GM10266 (cell line): Measurements from ENCODE around the gene TLE6.
"Not testable (repeated sequence)": the region's sequence is repeated elsewhere in the genome, so short reads cannot be mapped to it uniquely, and the experiment has no call there.

Experiments
- DNase-seq: peaks from one replicate; pipeline ENCODE4 v3.0.0; 2012; ENCODE audit errors: extremely low spot score
- TF ChIP-seq, protein P1 (sequence below): IDR thresholded peaks from 2 replicates; pipeline ENCODE4 v1.5.1; 2012; ENCODE audit warnings: mild to moderate bottlenecking, low read depth; ENCODE audit not compliant: control insufficient read depth, insufficient read depth; ENCODE audit errors: missing control alignments

The TLE6 gene

DNA sequence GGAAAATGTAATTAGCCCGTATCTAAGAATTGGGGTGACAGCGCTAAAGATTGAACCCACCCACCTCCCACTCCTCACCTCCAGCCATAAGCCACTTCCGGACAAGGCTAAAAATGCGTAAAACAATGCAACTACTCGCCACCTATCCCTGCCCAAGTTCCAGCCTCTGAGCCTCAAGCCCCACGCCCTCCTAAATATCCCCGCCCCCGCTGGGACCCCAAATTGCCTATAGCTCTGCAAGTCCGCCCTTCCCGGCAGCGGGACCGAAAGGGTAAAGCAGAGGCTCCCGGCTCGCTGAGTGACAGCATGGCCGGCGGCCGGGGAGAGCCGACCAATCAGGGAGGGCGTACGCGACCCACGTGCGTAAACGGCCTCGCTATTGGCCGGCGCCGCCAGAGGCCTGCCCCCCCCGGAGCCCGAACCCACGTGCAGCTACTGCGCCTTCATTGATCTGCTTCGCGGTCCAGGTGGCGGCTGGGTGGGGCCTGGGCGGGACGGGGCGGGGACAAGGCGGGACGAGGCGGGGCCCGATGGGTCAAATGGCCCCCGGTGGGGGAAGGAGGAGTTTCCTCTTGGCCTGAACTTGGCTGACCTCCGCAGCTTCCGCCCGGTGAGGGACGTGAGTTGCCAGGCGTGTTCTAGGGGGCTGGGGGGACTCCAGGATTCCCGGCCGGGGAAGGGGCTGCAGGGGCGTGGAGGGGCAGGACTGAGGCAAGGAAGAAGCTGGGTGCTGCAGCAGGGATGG, at the start of gene TLE6:
TSS of gene TLE6 (plus strand) at position 564 of the 745 bp plus-strand sequence. CDS start 670 bp downstream, outside the sequence.
- TF ChIP-seq, protein P1, sequence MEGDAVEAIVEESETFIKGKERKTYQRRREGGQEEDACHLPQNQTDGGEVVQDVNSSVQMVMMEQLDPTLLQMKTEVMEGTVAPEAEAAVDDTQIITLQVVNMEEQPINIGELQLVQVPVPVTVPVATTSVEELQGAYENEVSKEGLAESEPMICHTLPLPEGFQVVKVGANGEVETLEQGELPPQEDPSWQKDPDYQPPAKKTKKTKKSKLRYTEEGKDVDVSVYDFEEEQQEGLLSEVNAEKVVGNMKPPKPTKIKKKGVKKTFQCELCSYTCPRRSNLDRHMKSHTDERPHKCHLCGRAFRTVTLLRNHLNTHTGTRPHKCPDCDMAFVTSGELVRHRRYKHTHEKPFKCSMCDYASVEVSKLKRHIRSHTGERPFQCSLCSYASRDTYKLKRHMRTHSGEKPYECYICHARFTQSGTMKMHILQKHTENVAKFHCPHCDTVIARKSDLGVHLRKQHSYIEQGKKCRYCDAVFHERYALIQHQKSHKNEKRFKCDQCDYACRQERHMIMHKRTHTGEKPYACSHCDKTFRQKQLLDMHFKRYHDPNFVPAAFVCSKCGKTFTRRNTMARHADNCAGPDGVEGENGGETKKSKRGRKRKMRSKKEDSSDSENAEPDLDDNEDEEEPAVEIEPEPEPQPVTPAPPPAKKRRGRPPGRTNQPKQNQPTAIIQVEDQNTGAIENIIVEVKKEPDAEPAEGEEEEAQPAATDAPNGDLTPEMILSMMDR, result no peak
- DNase-seq, result peak; percentile 98

DNA sequence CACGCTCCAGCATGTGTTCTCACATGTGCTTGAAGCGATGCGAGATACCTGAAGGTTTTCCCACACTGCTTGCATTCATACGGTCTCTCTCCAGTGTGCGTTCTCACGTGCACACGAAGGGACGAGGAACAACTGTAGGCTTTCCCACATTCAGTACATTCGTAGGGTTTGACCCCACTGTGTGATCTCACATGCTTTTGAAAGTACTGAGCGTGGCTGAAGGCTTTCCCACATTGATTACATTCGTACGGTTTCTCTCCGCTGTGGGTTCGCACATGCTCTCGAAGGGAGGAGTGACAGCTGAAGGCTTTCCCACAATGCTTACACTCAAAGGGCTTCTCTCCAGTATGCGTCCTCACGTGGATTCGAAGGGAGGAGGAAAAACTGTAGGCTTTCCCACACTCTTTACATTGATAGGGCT, 43.9 kb upstream of the TLE6 start:
- no peak for DNase-seq
- TF ChIP-seq, protein P1, result no peak

GRCh38 chr19:2935863-2936262, 41.5 kb upstream of the TLE6 start:
- DNase-seq, result not testable (repeated sequence)

DNA sequence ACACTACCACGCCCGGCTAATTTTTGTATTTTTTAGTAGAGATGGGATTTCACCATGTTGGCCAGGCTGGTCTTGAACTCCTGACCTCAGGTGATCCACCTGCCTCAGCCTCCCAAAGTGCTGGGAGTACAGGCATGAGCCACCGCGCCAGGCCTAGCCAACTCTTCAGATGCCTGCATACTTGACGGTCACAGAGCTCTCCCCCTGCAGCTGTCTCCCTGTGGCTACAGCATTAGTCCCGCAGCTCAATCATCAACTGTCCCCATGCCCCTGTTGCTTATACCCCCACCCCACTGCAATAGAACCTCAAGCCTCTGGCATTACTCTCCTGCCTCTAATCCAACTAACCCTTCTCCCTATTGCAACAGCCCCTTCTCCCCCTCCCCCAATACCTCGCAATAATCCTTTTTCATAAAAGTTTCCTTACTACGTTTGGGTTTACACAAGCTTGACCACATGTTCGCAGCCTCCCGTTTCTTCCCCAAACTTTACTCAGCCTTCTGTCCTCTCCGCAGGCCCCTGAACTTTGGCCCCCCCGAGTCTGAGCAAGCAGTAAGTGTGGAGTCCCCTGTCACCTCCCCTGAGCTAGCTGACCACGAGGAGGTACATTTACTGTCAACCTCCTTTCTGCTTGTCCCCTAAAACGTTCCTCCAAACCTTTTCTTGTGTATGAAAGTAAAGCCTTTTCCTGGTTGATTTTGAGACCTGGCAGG, 34.3 kb upstream of the TLE6 start:
- TF ChIP-seq, protein P1, result no peak
- DNase-seq, result no peak

DNA sequence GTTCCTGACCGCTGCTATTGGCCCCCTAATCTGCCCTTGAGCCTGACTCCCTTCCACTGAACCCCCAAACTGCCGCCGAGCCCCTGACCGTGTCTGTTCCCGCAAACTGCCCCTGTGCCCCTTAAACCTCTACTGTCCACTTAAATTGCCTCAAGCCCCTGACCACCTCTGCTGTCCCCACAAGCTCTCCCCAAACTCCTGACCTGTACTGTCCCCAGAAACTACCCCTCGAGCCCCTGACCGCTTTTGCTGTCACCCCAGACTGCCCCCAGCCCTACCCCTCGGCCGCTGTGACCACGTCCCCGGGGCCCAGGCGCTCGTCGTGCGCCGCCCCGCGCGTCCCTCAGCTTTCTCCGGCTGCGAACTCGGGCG, 33.0 kb upstream of the TLE6 start:
- no peak for DNase-seq
- TF ChIP-seq, protein P1, result no peak

DNA sequence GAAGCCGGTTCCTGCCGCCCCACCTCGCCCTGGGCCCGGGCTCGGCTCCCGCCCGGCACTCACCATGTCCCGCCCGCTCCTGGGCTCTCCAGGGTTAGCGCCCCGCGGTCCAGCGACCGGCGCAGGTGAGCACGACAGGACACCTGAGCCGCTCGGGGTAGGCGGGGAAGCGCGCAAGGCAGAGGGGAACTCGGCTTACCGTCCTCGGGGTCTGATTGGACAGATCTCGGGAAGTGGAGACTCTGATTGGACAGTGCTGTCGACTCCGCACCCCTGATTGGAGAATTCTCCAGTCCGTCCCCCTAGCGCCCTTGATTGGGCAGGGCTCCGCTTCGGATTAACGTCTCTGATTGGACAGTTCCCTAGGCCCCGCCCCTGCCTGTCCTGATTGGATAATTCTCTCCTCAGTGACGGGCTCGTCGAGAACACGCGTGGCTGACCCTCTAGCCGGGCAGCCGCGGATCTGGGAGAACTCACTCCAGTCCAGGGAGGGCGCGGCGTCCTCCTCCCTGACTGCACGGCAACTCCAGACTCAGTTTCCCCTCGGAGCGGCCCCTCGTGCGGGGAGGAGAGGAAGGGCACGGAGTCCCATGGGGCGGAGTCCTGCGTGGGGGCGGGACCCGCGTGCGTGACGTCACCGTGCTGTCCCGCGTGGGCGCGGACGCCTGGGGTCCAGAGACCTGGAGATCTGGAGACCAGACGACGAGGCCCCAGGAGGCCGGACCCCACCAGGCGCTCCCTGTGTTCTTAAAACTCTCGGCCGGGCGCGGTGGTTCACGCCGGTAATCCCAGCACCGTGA, 32.4 kb upstream of the TLE6 start, which contains the start of gene ZNF77:
TSS of gene ZNF77 (minus strand) at position 197 of the 800 bp plus-strand sequence. CDS start at position 66, 131 bp downstream.
- TF ChIP-seq, protein P1, result no peak
- peak; percentile 100 for DNase-seq

- no peak for DNase-seq
- TF ChIP-seq, protein P1, result no peak
These were observed 31.7 kb upstream of the TLE6 start for GRCh38 chr19:2945575-2946184.
